DND-41 (cell line): Measurements from ENCODE around the gene AGAP1.

ENCODE experiments used
- EZH2 ChIP-seq: IDR thresholded peaks from 3 replicates; pipeline ENCODE4 v1.6.1; 2012; ENCODE audit warnings: borderline replicate concordance, low read depth, mild to moderate bottlenecking, moderate library complexity, low read length, inconsistent platforms; ENCODE audit not compliant: severe bottlenecking
- TF ChIP-seq, protein P1 (sequence below): IDR thresholded peaks from 2 replicates; pipeline ENCODE4 v1.5.1; 2012; ENCODE audit warnings: borderline replicate concordance, low read length, moderate library complexity, mild to moderate bottlenecking; ENCODE audit not compliant: poor library complexity, severe bottlenecking; ENCODE audit errors: extremely low read depth

DNA sequence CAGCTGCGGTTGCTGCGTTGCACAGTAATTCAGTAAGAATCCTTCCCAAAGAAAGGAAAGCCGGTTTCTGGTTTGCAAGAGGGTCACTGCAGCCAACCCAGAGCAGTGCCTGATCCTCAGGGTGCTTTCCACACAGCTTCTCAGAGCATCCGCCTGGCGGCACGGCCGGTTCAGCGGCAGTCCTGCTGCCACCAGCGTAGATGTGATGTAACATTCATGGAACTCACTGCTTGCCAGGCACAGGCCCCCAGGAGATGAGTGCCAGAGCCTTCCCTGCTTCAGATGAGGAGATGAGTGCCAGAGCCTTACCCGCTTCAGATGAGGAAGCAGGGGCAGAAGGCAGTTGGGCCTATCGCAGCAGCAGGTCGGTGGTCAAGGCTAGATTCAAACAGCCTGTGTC lies 444.1 kb downstream of the AGAP1 start:
- TF ChIP-seq, protein P1, sequence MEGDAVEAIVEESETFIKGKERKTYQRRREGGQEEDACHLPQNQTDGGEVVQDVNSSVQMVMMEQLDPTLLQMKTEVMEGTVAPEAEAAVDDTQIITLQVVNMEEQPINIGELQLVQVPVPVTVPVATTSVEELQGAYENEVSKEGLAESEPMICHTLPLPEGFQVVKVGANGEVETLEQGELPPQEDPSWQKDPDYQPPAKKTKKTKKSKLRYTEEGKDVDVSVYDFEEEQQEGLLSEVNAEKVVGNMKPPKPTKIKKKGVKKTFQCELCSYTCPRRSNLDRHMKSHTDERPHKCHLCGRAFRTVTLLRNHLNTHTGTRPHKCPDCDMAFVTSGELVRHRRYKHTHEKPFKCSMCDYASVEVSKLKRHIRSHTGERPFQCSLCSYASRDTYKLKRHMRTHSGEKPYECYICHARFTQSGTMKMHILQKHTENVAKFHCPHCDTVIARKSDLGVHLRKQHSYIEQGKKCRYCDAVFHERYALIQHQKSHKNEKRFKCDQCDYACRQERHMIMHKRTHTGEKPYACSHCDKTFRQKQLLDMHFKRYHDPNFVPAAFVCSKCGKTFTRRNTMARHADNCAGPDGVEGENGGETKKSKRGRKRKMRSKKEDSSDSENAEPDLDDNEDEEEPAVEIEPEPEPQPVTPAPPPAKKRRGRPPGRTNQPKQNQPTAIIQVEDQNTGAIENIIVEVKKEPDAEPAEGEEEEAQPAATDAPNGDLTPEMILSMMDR: no peak
- TF ChIP-seq EZH2: no peak
